Kasumi-1 (cell line): ENCODE data around the gene BTBD19.

Experiments
- DNase-seq, 2 experiments: peaks; one replicate each; lab custom pipeline; 2025; lab: John Stamatoyannopoulos, UW

The BTBD19 gene

DNA sequence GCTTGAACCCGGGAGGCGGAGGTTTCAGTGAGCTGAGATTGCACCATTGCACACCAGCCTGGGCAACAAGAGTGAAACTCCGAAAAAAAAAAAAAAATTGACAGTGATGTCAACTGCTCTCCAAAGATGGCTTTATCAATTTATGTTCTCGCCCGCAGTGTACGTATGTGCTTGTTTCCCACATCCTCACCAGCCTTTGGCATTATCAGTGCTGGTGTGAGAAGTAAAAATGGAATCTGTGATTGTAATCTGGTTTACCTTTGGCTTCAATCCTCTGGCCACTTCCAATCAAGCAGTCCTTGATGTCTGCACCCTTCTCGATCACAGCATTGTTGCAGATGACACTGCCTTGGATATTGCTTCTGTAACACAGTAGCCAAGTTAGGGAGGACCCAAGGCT, 49.1 kb downstream of the BTBD19 start:
- DNase-seq: no peak

DNA sequence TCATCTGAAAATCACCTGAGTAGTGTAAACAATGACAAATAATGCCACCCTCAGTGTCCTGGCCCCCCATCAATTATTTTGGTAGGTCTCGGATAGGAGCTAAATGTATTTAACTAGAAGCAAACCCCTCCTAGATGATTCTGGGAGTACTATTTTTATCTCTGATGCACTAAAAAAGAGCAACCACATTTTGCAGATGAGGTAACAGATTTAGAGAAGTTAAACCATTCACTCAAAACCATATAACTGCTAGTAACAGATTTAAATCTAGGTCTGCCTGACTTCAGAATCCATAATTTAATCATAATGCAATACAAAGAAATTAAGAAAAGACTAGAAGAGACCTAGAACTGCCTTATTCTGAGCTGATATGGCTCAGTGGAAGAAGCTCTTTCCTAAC, 52.0 kb downstream of the BTBD19 start:
- DNase-seq: peak in 1 of 2 experiments; percentile 5

DNA sequence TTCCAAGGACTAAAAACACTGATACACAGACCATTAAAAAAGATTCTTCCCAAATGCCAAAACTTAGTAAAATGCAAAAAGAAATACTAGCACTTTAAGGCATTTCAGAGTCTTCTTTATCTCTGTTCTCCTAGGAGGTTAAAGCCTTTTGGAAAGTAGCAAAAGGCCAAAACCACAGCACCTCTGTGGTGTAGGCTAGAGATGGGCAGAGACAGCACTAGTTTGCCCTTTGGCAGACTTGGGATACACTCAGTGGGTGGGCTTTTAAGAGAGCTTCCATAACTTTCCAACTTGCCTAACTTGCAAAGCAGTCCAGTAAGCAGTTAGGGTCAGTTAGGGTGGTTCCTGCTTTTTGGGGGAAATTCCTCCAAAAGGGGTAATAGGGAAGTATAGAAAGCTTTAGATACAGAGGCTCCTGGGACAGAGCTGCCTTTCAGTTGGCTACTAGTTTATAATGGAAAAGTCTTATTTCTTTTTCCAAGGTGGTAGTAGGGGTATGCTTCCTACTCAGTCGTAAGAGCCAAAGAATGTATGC, 52.6 kb downstream of the BTBD19 start:
- no peak for DNase-seq

DNA sequence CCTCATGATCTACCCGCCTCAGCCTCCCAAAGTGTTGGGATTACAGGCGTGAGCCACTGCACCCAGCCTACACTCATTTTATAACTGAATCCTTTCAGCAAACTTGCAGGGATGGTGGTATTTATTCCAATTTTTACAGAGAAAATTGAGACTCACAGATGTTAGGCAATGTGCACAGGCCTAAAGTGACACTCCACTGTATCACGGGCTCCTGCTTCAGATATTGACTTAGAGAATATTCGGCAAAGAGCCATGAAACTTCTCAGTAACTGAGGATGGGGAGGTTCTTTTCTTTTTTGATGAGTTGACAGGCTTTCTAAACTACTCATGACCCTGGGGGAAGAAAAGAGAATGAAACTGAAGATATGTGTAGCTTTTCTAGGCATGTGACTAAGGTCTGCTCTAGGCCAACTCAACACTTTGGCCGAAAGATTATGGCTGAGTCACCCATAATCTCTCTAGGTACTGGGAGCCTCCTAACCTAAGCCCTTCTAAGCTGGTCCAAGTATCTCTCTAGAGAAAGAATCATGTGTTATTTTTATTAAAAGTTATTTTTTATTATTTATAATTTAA, 54.6 kb downstream of the BTBD19 start:
- DNase-seq: no peak
